Muscle of leg (tissue), 11 donors: Measurements from ENCODE around the gene ADIG. TPM values are rescaled to one million over a fixed set of nuclear protein-coding genes. Genes with fewer than 3 reads are reported as not detected.

Source experiments
- DNase-seq: peaks from one replicate; pipeline ENCODE4 v3.0.0; 2013
- H3K27ac ChIP-seq: one replicate; pipeline ENCODE4 v1.5.1; 2013; ENCODE audit warnings: mild to moderate bottlenecking, low read length, control low read depth
- H3K27me3 ChIP-seq: one replicate; pipeline ENCODE4 v1.6.1; 2013; ENCODE audit warnings: low read length; ENCODE audit not compliant: control insufficient read depth, insufficient read depth
- H3K36me3 ChIP-seq: one replicate; pipeline ENCODE4 v1.6.1; 2013; ENCODE audit warnings: low read length; ENCODE audit not compliant: control insufficient read depth, insufficient read depth
- H3K4me1 ChIP-seq: one replicate; pipeline ENCODE4 v1.6.1; 2013; ENCODE audit warnings: low read length; ENCODE audit not compliant: control insufficient read depth, insufficient read depth
- H3K4me3 ChIP-seq: one replicate; pipeline ENCODE4 v1.5.1; 2013; ENCODE audit warnings: low read length, control low read depth
- H3K9me3 ChIP-seq: replicated peaks from 2 replicates; pipeline ENCODE4 v1.6.1; 2013; ENCODE audit warnings: low read depth, low read length; ENCODE audit not compliant: control insufficient read depth
- WGBS: methylation state at CpG from one replicate; pipeline ENCODE4 v1.1.5; 2013; ENCODE audit warnings: missing lambda C conversion rate; ENCODE audit not compliant: insufficient coverage; 5-methylcytosine and 5-hydroxymethylcytosine counted together
- polyA plus RNA-seq, 8 donors: library from polyadenylated mRNA; unstranded; fragments of 120-200 nt; gene quantifications; one replicate each; pipeline versions ENCODE4 v1.2.1 to v1.2.3, GENCODE V29; 2013; ENCODE audit warnings: inconsistent platforms in 1 of 8, low replicate concordance in 1 of 8; ENCODE audit not compliant: insufficient read length in 8 of 8, insufficient read depth in 1 of 8
- total RNA-seq: library from RNA; stranded (reverse); fragments of 120-200 nt; gene quantifications from one replicate; pipeline ENCODE4 v1.2.4, GENCODE V29; 2013

Gene ADIG
- total and polyA plus RNA-seq, 9 donors, result not detected

GRCh38 chr20:38601216-38602184 lies 20.5 kb downstream of the ADIG start, which contains the start of gene ARHGAP40:
Gene ARHGAP40 (plus strand): TSS chr20:38601809.
- WGBS, result 10% methylated on average over 31 of the region's 42 CpGs
- DNase-seq, result peak; percentile 36

GRCh38 chr20:38602185-38602581 lies 21.2 kb downstream of the ADIG start:
- WGBS, result 67% methylated on average over 1 of the region's 5 CpGs
- H3K9me3 ChIP-seq, result no peaks in the 10 kb centered on the region
- DNase-seq, result no peak
- no peaks in the 10 kb centered on the region for H3K36me3 ChIP-seq
- peaks cover 11% of the 10 kb centered on the region for H3K4me1 ChIP-seq
- peaks cover 46% of the 10 kb centered on the region for H3K27me3 ChIP-seq
- H3K27ac ChIP-seq, result no peak overlapping the region
- no peak overlapping the region for H3K4me3 ChIP-seq

More at GRCh38 chr20:38601216-38602184, 20.5 kb downstream of the ADIG start, which contains the start of gene ARHGAP40:
- H3K4me3 ChIP-seq, result no peak within 1 kb of the TSS
- H3K27me3 ChIP-seq, result peaks cover 42% of the 10 kb centered on the region
- no peak within 1 kb of the TSS for H3K27ac ChIP-seq
- H3K36me3 ChIP-seq, result no peaks in the 10 kb centered on the region
- H3K9me3 ChIP-seq, result no peaks in the 10 kb centered on the region
- H3K4me1 ChIP-seq, result peaks cover 11% of the 10 kb centered on the region

DNA sequence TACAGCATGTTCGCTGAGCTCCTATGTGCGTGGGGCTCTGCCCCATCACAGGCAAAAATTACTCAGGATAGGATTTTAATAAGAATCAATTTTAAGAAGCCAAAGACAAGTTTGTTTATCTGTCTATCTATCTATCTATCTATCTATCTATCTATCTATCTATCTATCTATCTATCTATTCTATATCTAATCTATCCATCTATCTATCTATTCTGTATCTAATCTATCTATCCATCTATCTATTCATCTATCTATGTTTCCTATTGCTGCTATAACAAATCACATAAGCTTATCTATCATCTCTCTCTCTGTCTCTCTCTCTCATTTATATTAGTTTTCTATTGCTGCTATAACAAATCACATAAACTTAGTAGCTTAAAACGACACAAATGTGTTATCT lies 22.3 kb downstream of the ADIG start:
- WGBS, result no CpG with 5 or more reads among the region's 3 CpGs
- H3K27me3 ChIP-seq, result peaks cover 50% of the 10 kb centered on the region

GRCh38 chr20:38604873-38605303 lies 23.9 kb downstream of the ADIG start:
- no peaks in the 10 kb centered on the region for H3K36me3 ChIP-seq
- no peak overlapping the region for H3K27ac ChIP-seq
- H3K9me3 ChIP-seq, result no peaks in the 10 kb centered on the region
- H3K27me3 ChIP-seq, result peaks cover 46% of the 10 kb centered on the region
- WGBS, result no CpG with 5 or more reads among the region's 4 CpGs
- no peak for DNase-seq
- H3K4me3 ChIP-seq, result no peak overlapping the region
- H3K4me1 ChIP-seq, result peaks cover 7% of the 10 kb centered on the region

More for the DNA sequence above, 22.3 kb downstream of the ADIG start:
- Histone ChIP-seq H3K4me1 (peaks cover 11% of the 10 kb centered on the region), H3K27ac (no peak overlapping the region), H3K9me3 (no peaks in the 10 kb centered on the region), H3K4me3 (no peak overlapping the region), H3K36me3 (no peaks in the 10 kb centered on the region)
- DNase-seq, result no peak

GRCh38 chr20:38607351-38607750 lies 26.4 kb downstream of the ADIG start:
- 21% methylated on average over 5 of the region's 12 CpGs for WGBS
- peaks cover 25% of the 10 kb centered on the region for H3K27me3 ChIP-seq
- no peak for DNase-seq
- H3K4me3 ChIP-seq, result no peak overlapping the region
- no peaks in the 10 kb centered on the region for H3K9me3 ChIP-seq
- no peaks in the 10 kb centered on the region for H3K36me3 ChIP-seq
- no peaks in the 10 kb centered on the region for H3K4me1 ChIP-seq
- no peak overlapping the region for H3K27ac ChIP-seq

- H3K36me3 ChIP-seq, result no peaks in the 10 kb centered on the region
- H3K27me3 ChIP-seq, result peaks cover 20% of the 10 kb centered on the region
- no peak overlapping the region for H3K27ac ChIP-seq
- H3K9me3 ChIP-seq, result no peaks in the 10 kb centered on the region
- H3K4me3 ChIP-seq, result no peak overlapping the region
- no peak for DNase-seq
- 100% methylated on average over 1 of the region's 4 CpGs for WGBS
- H3K4me1 ChIP-seq, result no peaks in the 10 kb centered on the region
Observed at GRCh38 chr20:38608188-38608587, 27.2 kb downstream of the ADIG start.

- no peaks in the 10 kb centered on the region for H3K36me3 ChIP-seq
- H3K27me3 ChIP-seq, result peaks cover 21% of the 10 kb centered on the region
- 66% methylated on average over 2 of the region's 4 CpGs for WGBS
- H3K4me1 ChIP-seq, result no peaks in the 10 kb centered on the region
- no peak for DNase-seq
- no peaks in the 10 kb centered on the region for H3K9me3 ChIP-seq
- no peak overlapping the region for H3K27ac ChIP-seq
- no peak overlapping the region for H3K4me3 ChIP-seq
Observed at GRCh38 chr20:38609815-38610214, 28.8 kb downstream of the ADIG start.

- WGBS, result 60% methylated on average over 4 of the region's 5 CpGs
- Histone ChIP-seq H3K4me3 (no peak overlapping the region), H3K4me1 (no peaks in the 10 kb centered on the region), H3K27me3 (peaks cover 24% of the 10 kb centered on the region), H3K27ac (no peak overlapping the region), H3K36me3 (no peaks in the 10 kb centered on the region), H3K9me3 (no peaks in the 10 kb centered on the region)
- DNase-seq, result no peak
Observed at GRCh38 chr20:38610521-38610920, 29.5 kb downstream of the ADIG start.

DNA sequence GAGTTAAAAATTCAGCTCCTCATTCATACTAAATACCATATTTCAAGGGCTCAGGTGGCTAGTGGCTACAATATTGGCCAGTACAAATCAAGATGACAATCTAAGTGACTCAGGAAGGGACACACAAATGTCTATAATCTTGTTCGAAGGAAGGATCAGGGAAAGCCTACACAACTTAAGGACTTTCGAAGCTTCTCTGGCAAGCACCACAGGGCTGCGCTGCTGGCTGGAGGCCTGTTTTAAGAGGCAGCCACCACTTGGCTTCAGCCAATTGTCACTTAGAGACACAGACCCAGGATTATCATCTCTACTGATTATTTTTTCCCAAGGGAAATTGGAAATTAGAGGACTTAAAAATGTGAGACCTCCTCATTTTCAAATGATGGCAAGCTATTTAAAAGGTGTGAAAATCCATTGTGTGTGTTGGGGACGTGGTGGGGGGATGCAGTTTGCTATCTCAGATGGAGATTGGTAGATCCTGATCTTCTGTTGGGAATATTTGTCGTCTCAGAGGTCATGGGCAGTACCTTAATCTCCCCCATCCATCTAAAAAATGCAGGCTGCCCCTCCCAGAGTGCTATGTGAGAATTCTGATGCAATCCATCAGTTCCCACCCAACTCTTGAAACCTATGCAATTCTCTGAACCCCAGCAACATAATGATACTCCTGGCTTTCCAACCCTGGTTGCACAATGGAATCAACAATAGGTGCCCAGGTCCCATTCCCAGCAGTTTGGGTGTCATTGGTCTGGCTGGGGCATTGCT lies 31.9 kb downstream of the ADIG start:
- Histone ChIP-seq H3K27me3 (peaks cover 20% of the 10 kb centered on the region), H3K4me1 (no peaks in the 10 kb centered on the region), H3K27ac (no peak overlapping the region), H3K4me3 (no peak overlapping the region), H3K36me3 (no peaks in the 10 kb centered on the region), H3K9me3 (no peaks in the 10 kb centered on the region)
- DNase-seq, result no peak
- 57% methylated on average over 2 of the region's 5 CpGs for WGBS

DNA sequence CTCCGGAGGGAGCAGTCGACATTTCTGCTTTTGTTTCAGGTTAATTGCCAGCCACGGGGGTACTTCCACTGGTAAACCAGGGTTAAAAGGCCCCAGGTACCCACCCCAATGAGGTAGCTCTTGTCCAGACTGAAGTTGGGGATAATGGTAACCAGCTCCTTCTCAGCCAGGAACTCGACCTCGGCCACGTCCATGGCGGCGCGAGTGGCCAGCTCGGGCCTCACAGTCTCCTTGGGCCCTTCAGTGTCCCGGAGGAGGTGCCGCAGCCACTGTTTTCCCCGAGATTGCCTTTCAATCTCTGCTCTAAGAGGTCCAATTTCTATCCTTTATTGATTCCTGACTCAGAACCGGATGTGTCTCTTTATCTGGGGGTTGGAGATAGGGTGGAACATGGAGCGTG lies 34.3 kb downstream of the ADIG start:
- H3K36me3 ChIP-seq, result no peaks in the 10 kb centered on the region
- DNase-seq, result no peak
- H3K27ac ChIP-seq, result no peak overlapping the region
- WGBS, result 80% methylated on average over 12 of the region's 15 CpGs
- H3K27me3 ChIP-seq, result peaks cover 24% of the 10 kb centered on the region
- no peaks in the 10 kb centered on the region for H3K9me3 ChIP-seq
- H3K4me3 ChIP-seq, result no peak overlapping the region
- H3K4me1 ChIP-seq, result no peaks in the 10 kb centered on the region
